Mesendoderm (in vitro differentiated cells): ENCODE measurements around the gene SGTB.
"Not testable (repeated sequence)": the region's sequence is repeated elsewhere in the genome, so short reads cannot be mapped to it uniquely, and the experiment has no call there.

Experiments used
- DNase-seq: peaks from one replicate; pipeline ENCODE4 v3.0.0; 2013
- H2AK5ac ChIP-seq: 2 replicates; pipeline ENCODE4 v1.6.1; 2013; ENCODE audit warnings: low read length, inconsistent platforms
- H2BK120ac ChIP-seq: 2 replicates; pipeline ENCODE4 v1.6.1; 2013; ENCODE audit warnings: low read depth, mild to moderate bottlenecking, low read length, moderate library complexity, mixed read lengths
- H2BK15ac ChIP-seq: replicated peaks from 2 replicates; pipeline ENCODE4 v1.6.1; 2013; ENCODE audit warnings: low read depth, mild to moderate bottlenecking, moderate library complexity
- H2BK5ac ChIP-seq: 2 replicates; pipeline ENCODE4 v1.6.1; 2013; ENCODE audit warnings: low read length, inconsistent platforms
- H3K18ac ChIP-seq: 2 replicates; pipeline ENCODE4 v1.6.1; 2013; ENCODE audit warnings: mild to moderate bottlenecking, low read length, mixed read lengths
- H3K23ac ChIP-seq: one replicate; pipeline ENCODE4 v1.6.1; 2013; ENCODE audit warnings: low read length
- H3K27ac ChIP-seq: 2 replicates; pipeline ENCODE4 v1.5.1; 2013; ENCODE audit warnings: low read depth, mild to moderate bottlenecking, inconsistent platforms, low read length, moderate library complexity
- H3K27me3 ChIP-seq: 2 replicates; pipeline ENCODE4 v1.6.1; 2013; ENCODE audit warnings: low read length, control low read depth, mild to moderate bottlenecking, inconsistent platforms; ENCODE audit not compliant: insufficient read depth, poor library complexity
- H3K36me3 ChIP-seq: 2 replicates; pipeline ENCODE4 v1.6.1; 2013; ENCODE audit warnings: low read length, inconsistent platforms; ENCODE audit not compliant: control insufficient read depth, insufficient read depth
- H3K4ac ChIP-seq: one replicate; pipeline ENCODE4 v1.6.1; 2013; ENCODE audit warnings: low read depth, mild to moderate bottlenecking, low read length, moderate library complexity
- H3K4me1 ChIP-seq: 2 replicates; pipeline ENCODE4 v1.6.1; 2013; ENCODE audit warnings: low read depth, low read length, inconsistent platforms; ENCODE audit not compliant: control insufficient read depth
- H3K4me2 ChIP-seq: 2 replicates; pipeline ENCODE4 v1.6.1; 2013; ENCODE audit warnings: low read length
- H3K4me3 ChIP-seq: 2 replicates; pipeline ENCODE4 v1.5.1; 2013; ENCODE audit warnings: mild to moderate bottlenecking, low read length
- H3K56ac ChIP-seq: one replicate; pipeline ENCODE4 v1.6.1; 2013; ENCODE audit warnings: low read length
- H3K79me1 ChIP-seq: 2 replicates; pipeline ENCODE4 v1.6.1; 2013; ENCODE audit warnings: low read length, inconsistent platforms
- H3K79me2 ChIP-seq: 2 replicates; pipeline ENCODE4 v1.6.1; 2013; ENCODE audit warnings: mild to moderate bottlenecking, low read length; ENCODE audit not compliant: control insufficient read depth, insufficient read depth
- H3K9ac ChIP-seq: 2 replicates; pipeline ENCODE4 v1.6.1; 2013; ENCODE audit warnings: low read length, inconsistent platforms
- H4K5ac ChIP-seq: one replicate; pipeline ENCODE4 v1.6.1; 2013; ENCODE audit warnings: low read length
- H4K8ac ChIP-seq: one replicate; pipeline ENCODE4 v1.6.1; 2013; ENCODE audit warnings: low read depth, mild to moderate bottlenecking, control low read depth, low read length, moderate library complexity
- WGBS: extraction: QIAGEN DNeasy Blood & Tissue Kit; methylation state at CpG from one replicate; pipeline ENCODE4 v1.1.7; 2013; ENCODE audit warnings: low lambda C conversion rate, missing lambda C conversion rate; ENCODE audit not compliant: insufficient coverage; ENCODE audit errors: extremely low coverage; 5-methylcytosine and 5-hydroxymethylcytosine counted together

SGTB gene

DNA sequence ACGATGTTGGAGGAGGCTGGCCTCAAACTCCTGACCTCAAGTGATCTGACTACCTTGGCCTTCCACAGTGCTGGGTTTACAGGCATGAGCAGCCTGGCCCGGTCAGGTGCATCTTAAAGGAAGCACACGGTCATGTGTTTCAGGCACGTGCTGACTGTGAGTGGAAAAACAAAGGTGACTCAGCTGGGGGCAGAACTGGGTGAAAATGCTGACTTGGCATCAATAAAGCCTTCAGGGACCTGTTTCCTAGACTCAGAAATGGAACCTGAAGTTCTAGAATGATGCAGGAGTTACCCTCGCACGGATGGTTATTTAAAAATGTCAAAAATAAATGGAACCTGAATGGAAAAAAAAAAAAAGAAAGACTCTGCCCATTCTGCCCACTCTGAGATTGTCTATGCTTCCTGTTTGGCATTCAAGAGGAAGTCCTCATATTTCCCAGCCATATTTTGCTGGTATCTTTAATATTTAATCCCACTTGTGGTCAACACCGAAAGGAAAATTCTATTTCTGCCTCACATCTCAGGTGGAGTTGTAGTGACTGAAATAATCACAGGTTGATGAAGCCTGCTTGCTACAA lies 12.4 kb upstream of the SGTB start:
- not testable (repeated sequence) for H3K23ac ChIP-seq, H3K4me3 ChIP-seq, H3K9ac ChIP-seq, H2BK15ac ChIP-seq, H3K4me2 ChIP-seq, H3K18ac ChIP-seq, H3K56ac ChIP-seq, H2AK5ac ChIP-seq, H3K4ac ChIP-seq, H3K27me3 ChIP-seq, H4K8ac ChIP-seq, H3K4me1 ChIP-seq, H2BK5ac ChIP-seq, H3K27ac ChIP-seq, H3K79me1 ChIP-seq, H2BK120ac ChIP-seq, H4K5ac ChIP-seq, H3K36me3 ChIP-seq, DNase-seq
- peaks cover 41% of the 10 kb centered on the region for H3K79me2 ChIP-seq
- WGBS, result no CpG with 5 or more reads among the region's 7 CpGs

DNA sequence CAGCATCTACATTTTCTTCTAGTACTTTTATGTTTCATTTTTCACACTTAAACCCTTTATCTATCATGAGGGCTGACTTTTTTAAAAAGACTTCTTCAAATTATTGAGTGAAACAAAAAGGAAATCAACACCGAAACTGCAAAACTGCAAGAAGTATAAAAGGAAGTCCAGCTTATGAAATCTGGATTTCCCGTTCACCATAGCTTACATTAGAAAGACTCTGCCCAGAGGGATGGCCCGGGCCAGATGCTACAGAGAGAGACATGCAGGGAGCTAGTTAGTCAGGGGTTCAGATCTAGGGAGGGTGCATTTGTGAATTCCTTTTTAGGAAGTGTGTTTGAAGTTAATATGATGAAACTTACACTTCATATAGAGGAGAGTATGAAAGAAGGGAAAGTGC lies 10.1 kb upstream of the SGTB start:
- H3K4ac ChIP-seq, H2BK5ac ChIP-seq, H3K23ac ChIP-seq, H4K5ac ChIP-seq, H2BK120ac ChIP-seq, H3K4me1 ChIP-seq, H3K36me3 ChIP-seq, H3K27me3 ChIP-seq, DNase-seq, H3K4me3 ChIP-seq, H3K56ac ChIP-seq, H3K9ac ChIP-seq, H2BK15ac ChIP-seq, H3K27ac ChIP-seq, H4K8ac ChIP-seq, H2AK5ac ChIP-seq, H3K18ac ChIP-seq, H3K4me2 ChIP-seq: not testable (repeated sequence)
- Histone ChIP-seq H3K79me1 (peaks cover 12% of the 10 kb centered on the region), H3K79me2 (peaks cover 41% of the 10 kb centered on the region)
- WGBS, result no CpG with 5 or more reads among the region's 3 CpGs

GRCh38 chr5:65730910-65731309 lies 9.0 kb upstream of the SGTB start:
- H2AK5ac ChIP-seq, result no peak overlapping the region
- no peak overlapping the region for H3K4me2 ChIP-seq
- H3K27ac ChIP-seq, result no peak overlapping the region
- no peak overlapping the region for H3K18ac ChIP-seq
- no peak overlapping the region for H2BK5ac ChIP-seq
- peaks cover 13% of the 10 kb centered on the region for H3K79me1 ChIP-seq
- no peak overlapping the region for H3K4me3 ChIP-seq
- peaks cover 46% of the 10 kb centered on the region for H3K79me2 ChIP-seq
- no peak for DNase-seq
- no peak overlapping the region for H3K56ac ChIP-seq
- no peak overlapping the region for H4K5ac ChIP-seq
- no peaks in the 10 kb centered on the region for H3K36me3 ChIP-seq
- no peak overlapping the region for H3K4ac ChIP-seq
- no peaks in the 10 kb centered on the region for H3K27me3 ChIP-seq
- H4K8ac ChIP-seq, result no peak overlapping the region
- no peak overlapping the region for H3K23ac ChIP-seq
- WGBS, result no CpG with 5 or more reads among the region's 2 CpGs
- H2BK120ac ChIP-seq, result no peak overlapping the region
- no peak overlapping the region for H3K9ac ChIP-seq
- H2BK15ac ChIP-seq, result no peak overlapping the region
- peaks cover 2% of the 10 kb centered on the region for H3K4me1 ChIP-seq

DNA sequence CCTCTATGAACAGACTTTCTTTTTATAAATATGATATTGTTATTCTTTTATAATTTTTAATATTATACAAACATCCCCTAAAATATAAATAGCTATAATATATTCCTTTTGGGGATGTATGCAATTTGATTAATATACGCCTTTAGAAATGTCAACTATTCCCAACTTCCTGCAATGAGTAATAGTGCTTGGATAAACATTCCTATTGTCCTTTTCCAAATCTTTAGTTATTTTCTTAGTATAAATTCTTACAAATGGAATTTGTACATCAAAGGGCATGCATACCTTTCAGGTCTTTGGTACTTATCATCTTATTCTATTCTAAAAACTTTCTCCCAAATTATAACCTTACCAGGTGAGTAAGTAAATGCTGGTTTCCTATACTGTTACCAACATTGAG lies 6.3 kb upstream of the SGTB start:
- Histone ChIP-seq H3K27ac (no peak overlapping the region), H4K5ac (no peak overlapping the region), H2BK120ac (no peak overlapping the region), H3K4me2 (no peak overlapping the region), H3K79me2 (peaks cover 48% of the 10 kb centered on the region), H3K27me3 (no peaks in the 10 kb centered on the region), H3K79me1 (peaks cover 12% of the 10 kb centered on the region), H2AK5ac (no peak overlapping the region), H2BK15ac (no peak overlapping the region), H3K4ac (no peak overlapping the region), H2BK5ac (no peak overlapping the region), H3K4me3 (no peak overlapping the region), H3K4me1 (no peaks in the 10 kb centered on the region), H3K56ac (no peak overlapping the region), H3K23ac (no peak overlapping the region), H3K18ac (no peak overlapping the region), H4K8ac (no peak overlapping the region), H3K9ac (no peak overlapping the region), H3K36me3 (no peaks in the 10 kb centered on the region)
- WGBS, result no CpG with 5 or more reads among the region's 1 CpG
- DNase-seq, result no peak

DNA sequence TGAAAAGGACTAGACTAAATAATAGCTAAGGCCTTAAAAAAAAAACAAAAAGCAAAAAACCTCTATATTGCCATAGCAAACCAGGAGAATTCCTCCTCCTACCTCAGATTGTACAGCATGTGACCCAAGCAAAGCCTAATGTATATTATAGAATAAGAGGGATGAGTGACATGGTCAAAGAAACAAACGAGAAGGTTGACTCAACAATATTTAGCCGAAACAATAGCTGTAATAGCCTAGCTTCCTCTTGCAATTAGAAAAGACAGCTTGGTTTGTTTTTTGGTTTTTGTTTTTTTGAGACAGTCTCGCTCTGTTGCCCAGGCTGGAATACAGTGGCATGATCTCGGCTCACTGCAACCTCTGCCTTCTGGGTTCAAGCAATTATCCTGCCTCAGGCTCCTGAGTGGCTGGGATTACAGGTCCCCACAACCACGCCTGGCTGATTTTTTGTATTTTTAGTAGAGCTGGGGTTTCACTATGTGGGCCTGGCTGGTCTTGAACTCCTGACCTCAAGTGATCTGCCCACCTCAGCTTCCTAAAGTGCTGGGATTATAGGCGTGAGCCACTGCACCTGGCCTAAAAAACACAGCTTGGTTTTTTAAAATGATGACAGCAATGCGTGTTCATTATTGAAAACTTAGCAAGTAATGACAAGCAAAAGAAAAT lies 5.7 kb upstream of the SGTB start:
- no peak overlapping the region for H3K4ac ChIP-seq
- H3K27me3 ChIP-seq, result no peaks in the 10 kb centered on the region
- no peak overlapping the region for H3K18ac ChIP-seq
- no peak overlapping the region for H2BK15ac ChIP-seq
- no peak overlapping the region for H3K56ac ChIP-seq
- H3K9ac ChIP-seq, result no peak overlapping the region
- no peak overlapping the region for H2BK120ac ChIP-seq
- H3K4me3 ChIP-seq, result no peak overlapping the region
- H3K79me2 ChIP-seq, result peaks cover 50% of the 10 kb centered on the region
- H3K23ac ChIP-seq, result no peak overlapping the region
- WGBS, result no CpG with 5 or more reads among the region's 7 CpGs
- H2BK5ac ChIP-seq, result no peak overlapping the region
- no peak for DNase-seq
- peaks cover 13% of the 10 kb centered on the region for H3K79me1 ChIP-seq
- H4K5ac ChIP-seq, result no peak overlapping the region
- no peak overlapping the region for H3K27ac ChIP-seq
- H2AK5ac ChIP-seq, result no peak overlapping the region
- no peaks in the 10 kb centered on the region for H3K4me1 ChIP-seq
- no peak overlapping the region for H3K4me2 ChIP-seq
- no peak overlapping the region for H4K8ac ChIP-seq
- H3K36me3 ChIP-seq, result no peaks in the 10 kb centered on the region
